Activated CD4-positive, alpha-beta T cell treated with anti-CD3 and anti-CD28 coated beads for 36 hours (primary cell): Measurements from ENCODE around the gene ATF4. TPM values are rescaled to one million over a fixed set of nuclear protein-coding genes. Genes with fewer than 3 reads are reported as not detected.

Experiments used
- ATAC-seq: fragments of 200-7000 bp; cut with Tn5 transposase; one replicate; pipeline ENCODE4 v1.10.0; 2021; ENCODE audit warnings: mild to moderate bottlenecking, moderate library complexity
- CTCF ChIA-PET: fragments of 350-600 bp; sonication (Branson Sonifier 250); formaldehyde crosslinking; loops from one replicate; lab custom pipeline; 2021; ENCODE audit warnings: antibody characterized with exemption; lab: Charles Lee
- POLR2A ChIA-PET: fragments of 350-600 bp; sonication (Branson Sonifier 250); formaldehyde crosslinking; loops from one replicate; lab custom pipeline; 2021; ENCODE audit warnings: antibody characterized with exemption, inconsistent platforms; lab: Charles Lee
- DNase-seq: peaks from one replicate; pipeline ENCODE4 v3.0.0-alpha.2; 2020
- H3K27ac Mint-ChIP-seq: one replicate; pipeline ENCODE4 v1.8.0; 2021; ENCODE audit warnings: mixed read lengths
- H3K27me3 Mint-ChIP-seq: one replicate; pipeline ENCODE4 v1.8.0; 2021; ENCODE audit warnings: mixed read lengths
- H3K36me3 Mint-ChIP-seq: one replicate; pipeline ENCODE4 v1.8.0; 2021; ENCODE audit warnings: low read depth, mixed read lengths
- H3K4me1 Mint-ChIP-seq: one replicate; pipeline ENCODE4 v1.8.0; 2021; ENCODE audit warnings: mixed read lengths
- H3K4me3 Mint-ChIP-seq: one replicate; pipeline ENCODE4 v1.8.0; 2021; ENCODE audit warnings: mild to moderate bottlenecking, moderate library complexity, mixed read lengths
- H3K9me3 Mint-ChIP-seq: one replicate; pipeline ENCODE4 v1.8.0; 2021; ENCODE audit warnings: low read depth, mixed read lengths
- intact Hi-C, 2 experiments: fragments of 100-400 bp; cut with DNase I in 1 of 2; cut with micrococcal nuclease in 1 of 2; formaldehyde crosslinking; loops; one replicate each; pipeline versions ENCODE4 v1.14.2 to v1.15.1; 2022 to 2024; cut with DNase I, micrococcal nuclease
- total RNA-seq, 2 experiments: library from RNA; stranded (reverse); gene quantifications; one replicate each; pipeline ENCODE4 v1.2.3, GENCODE V29; 2021

Gene ATF4
- total RNA-seq, 2 experiments from 2014 or later = 580 to 680 TPM

DNA sequence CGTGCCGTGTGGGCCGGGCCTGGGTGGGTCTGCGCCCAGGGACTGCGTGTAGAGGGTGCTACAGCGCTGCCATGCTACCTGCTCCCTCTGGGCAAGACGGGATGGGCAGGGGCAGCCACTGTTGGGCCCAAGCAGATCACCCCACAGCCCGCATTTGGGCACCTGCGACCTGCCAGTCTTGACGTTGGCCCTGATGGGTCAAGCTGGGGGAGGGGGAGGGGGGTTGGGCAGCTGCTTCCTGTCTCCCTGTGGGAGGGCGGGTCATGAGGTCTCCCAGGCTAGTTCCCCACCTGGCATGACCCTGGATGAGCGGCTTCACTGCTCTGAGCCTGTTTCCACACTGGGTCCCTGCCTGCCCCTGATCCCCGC, 15.0 kb downstream of the ATF4 start:
- intact Hi-C loops = loop anchor here (2.0 to 10.0 kb wide), 3 partner anchors 369 to 405 kb away; partner anchors contain the start of gene GRAP2 (in 1 of the 2)
- ChIA-PET CTCF (interaction anchor here (0.6 to 2.8 kb wide), 21 partner anchors 14 to 832 kb away, joined by 3 to 43 read pairs (median 4); no protein-coding TSS in a partner anchor), POLR2A (interaction anchor here (1.0 kb wide), 1 partner anchor 501 kb away, joined by 3 read pairs; no protein-coding TSS in a partner anchor)

DNA sequence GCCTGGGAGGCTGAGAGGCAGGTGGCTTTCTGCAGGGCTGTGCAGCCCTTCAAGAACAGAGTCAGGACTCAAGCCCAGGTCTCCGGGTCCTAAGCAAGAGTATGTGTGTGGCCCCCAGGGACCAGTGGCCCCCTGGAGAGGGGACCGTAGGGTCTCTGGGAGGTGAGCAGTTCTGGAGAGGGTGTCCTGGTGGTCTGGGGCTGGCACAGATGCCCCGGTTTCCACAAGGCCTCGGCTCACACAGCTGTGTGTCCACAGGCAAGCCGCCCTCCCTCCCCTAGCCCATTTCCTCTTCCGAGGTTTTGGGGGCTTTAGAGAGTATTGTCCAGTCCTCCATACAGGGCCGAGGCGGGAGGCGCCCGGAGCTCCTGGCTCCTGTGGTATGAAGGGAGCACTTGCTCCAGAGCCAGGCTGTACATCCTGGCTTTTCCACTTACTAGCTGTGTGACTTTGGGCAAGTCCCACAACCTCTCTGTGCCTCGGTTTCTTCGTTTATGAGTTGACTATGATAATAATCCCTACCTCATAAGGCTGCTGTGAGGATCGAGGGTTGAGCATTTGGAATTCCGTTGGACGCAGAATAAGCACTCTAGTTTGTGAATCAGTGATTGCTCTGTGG, 15.6 kb downstream of the ATF4 start:
- Mint-ChIP-seq H3K4me3 (no peak overlapping the region), H3K36me3 (peaks cover 11% of the 10 kb centered on the region), H3K4me1 (peaks cover 17% of the 10 kb centered on the region), H3K27me3 (no peaks in the 10 kb centered on the region), H3K27ac (no peak overlapping the region), H3K9me3 (no peaks in the 10 kb centered on the region)
- CTCF ChIA-PET = interaction anchor here (0.5 to 2.8 kb wide), 7 partner anchors 131 to 503 kb away, joined by 3 to 43 read pairs (median 3); no protein-coding TSS in a partner anchor
- no peak for DNase-seq
- intact Hi-C loops = loop anchor here (2.0 to 10.0 kb wide), 3 partner anchors 369 to 405 kb away; partner anchors contain the start of gene GRAP2 (in 1 of the 2)
- POLR2A ChIA-PET = no interaction called here
- no peak for ATAC-seq

More for the DNA sequence above, 15.0 kb downstream of the ATF4 start:
- peaks cover 23% of the 10 kb centered on the region for H3K4me1 Mint-ChIP-seq
- DNase-seq = no peak
- peaks cover 16% of the 10 kb centered on the region for H3K36me3 Mint-ChIP-seq
- H3K9me3 Mint-ChIP-seq = no peaks in the 10 kb centered on the region
- H3K4me3 Mint-ChIP-seq = no peak overlapping the region
- no peaks in the 10 kb centered on the region for H3K27me3 Mint-ChIP-seq
- H3K27ac Mint-ChIP-seq = no peak overlapping the region
- no peak for ATAC-seq

DNA sequence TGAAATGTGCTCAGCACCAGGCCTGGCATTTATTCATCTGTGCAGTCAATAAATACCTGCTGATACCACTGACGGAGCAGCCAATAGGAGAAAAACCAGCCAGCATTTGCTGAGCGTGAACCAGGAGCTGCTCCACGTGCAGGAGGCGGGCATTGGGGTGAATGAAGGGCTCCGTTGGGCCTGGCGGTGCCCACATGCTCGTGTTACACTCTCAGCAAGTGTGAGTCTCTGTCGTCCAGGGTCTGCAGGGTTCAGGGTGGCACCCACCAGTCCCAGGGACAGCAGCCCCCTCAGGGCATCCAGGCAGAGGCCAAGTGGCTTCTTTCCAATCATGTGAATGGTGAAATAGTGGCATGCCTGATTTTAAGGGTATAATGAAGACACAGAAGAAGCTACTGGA, 16.3 kb downstream of the ATF4 start:
- Mint-ChIP-seq H3K36me3 (peaks cover 4% of the 10 kb centered on the region), H3K27me3 (no peaks in the 10 kb centered on the region), H3K27ac (no peak overlapping the region), H3K4me3 (no peak overlapping the region), H3K4me1 (peaks cover 10% of the 10 kb centered on the region), H3K9me3 (no peaks in the 10 kb centered on the region)
- POLR2A ChIA-PET = no interaction called here
- intact Hi-C loops = loop anchor here in 1 of 2 experiments (10.0 kb wide), 2 partner anchors 368 to 398 kb away; partner anchors contain the start of gene GRAP2
- CTCF ChIA-PET = interaction anchor here (0.6 to 2.8 kb wide), 7 partner anchors 40 to 810 kb away, joined by 3 to 16 read pairs (median 3); no protein-coding TSS in a partner anchor
- ATAC-seq = no peak
- DNase-seq = no peak

DNA sequence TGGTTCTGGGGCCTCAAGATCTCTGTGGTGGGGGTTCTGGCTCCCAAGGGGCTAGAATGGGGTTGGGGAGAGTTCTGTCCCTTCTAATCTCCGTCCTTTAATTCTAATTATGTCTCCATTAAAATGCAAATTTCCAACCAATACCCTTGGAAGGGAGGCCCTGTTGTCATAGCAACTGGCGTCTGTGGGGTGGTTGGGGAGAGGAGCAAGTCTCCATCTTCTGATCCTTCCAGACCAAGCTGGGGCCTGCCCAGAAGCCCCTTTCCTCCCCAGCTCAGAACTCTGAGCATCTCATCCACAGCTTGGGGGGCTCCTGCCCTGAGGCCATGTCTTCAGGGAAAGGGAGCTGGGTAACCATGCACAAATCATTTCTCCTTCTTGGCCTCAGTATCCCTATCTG, 17.6 kb downstream of the ATF4 start:
- no peak for DNase-seq
- CTCF ChIA-PET = interaction anchor here (0.8 to 2.8 kb wide), 3 partner anchors 209 to 498 kb away, joined by 3 to 16 read pairs (median 10); no protein-coding TSS in a partner anchor
- POLR2A ChIA-PET = no interaction called here
- H3K4me1 Mint-ChIP-seq = peaks cover 6% of the 10 kb centered on the region
- ATAC-seq = no peak
- no peak overlapping the region for H3K27ac Mint-ChIP-seq
- H3K27me3 Mint-ChIP-seq = no peaks in the 10 kb centered on the region
- no peaks in the 10 kb centered on the region for H3K36me3 Mint-ChIP-seq
- intact Hi-C loops = loop anchor here in 1 of 2 experiments (10.0 kb wide), 2 partner anchors 367 to 397 kb away; partner anchors contain the start of gene GRAP2
- no peaks in the 10 kb centered on the region for H3K9me3 Mint-ChIP-seq
- no peak overlapping the region for H3K4me3 Mint-ChIP-seq

DNA sequence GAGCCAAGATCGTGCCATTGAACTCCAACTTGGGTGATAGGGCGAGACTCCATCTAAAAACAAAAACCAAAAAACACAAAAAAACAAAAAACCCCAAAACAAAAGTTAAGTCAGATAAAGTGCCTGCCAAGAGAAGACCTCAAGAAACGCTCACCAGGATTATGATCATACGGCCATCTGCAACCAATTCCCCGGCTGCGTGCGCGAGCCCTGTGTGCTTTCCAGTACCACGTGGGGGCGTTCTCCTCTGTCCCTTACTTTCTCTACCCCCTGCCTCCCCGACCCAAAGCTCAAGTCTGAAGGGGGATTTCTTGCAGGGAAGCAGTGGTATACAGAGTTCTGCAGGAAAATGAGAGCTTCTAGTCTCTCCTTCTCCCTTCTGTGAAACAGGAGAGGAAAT, 22.7 kb downstream of the ATF4 start:
- ATAC-seq (peak; percentile 80), DNase-seq (peak; percentile 64)
- Mint-ChIP-seq H3K27ac (no peak overlapping the region), H3K27me3 (peaks cover 24% of the 10 kb centered on the region), H3K4me1 (peaks cover 7% of the 10 kb centered on the region), H3K9me3 (no peaks in the 10 kb centered on the region), H3K36me3 (no peaks in the 10 kb centered on the region), H3K4me3 (no peak overlapping the region)
- intact Hi-C loops = no loop called here
- ChIA-PET CTCF (interaction anchor here (1.0 to 2.1 kb wide), 6 partner anchors 375 to 493 kb away, joined by 3 to 7 read pairs (median 4); no protein-coding TSS in a partner anchor), POLR2A (no interaction called here)

DNA sequence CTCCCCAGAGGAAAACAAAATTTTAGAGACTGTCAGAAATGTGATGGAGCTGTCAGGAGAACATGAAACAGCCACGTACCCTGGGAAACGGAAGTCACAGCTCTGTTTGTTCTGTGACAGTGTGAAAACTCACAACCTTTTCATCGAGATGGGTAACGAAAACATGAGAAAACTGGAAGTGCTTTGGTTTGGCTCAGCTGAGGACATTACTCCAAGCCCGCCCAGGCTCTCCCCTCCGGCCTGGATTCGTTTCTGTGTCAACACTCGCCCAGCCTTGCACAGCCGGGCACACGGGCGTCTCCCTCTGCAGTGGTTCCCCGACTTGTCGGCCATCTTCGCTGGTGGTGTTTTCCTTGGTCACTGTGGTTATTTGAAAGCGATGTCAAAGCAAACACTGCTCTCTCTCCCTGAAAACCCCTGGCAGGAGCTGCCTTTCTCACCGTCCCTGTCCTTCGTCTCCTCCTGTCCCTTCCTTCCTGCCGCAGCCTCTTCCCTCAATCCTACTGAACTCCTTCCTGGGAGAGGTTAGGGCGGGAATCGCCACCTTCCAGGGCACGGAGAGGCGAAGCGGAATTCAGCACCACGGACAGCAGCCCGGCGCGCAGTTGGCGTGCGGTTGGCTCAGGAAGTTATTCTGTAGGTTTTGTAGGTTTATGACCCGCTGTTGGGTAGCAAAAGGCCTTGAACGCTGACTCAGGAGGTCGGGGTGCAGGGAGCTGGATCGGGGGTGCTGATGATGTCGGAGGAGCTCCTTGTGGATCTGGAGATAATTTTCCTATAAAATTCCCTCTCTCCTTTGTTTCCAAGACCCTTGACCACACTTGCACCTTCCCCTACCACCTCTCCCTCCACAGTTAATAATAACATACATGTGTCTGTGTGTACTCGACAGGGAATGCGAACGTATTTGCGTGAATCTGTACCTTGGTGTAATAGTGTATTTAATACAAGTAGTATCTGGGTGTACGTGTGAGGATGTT, 25.3 kb downstream of the ATF4 start:
- no peaks in the 10 kb centered on the region for H3K36me3 Mint-ChIP-seq
- DNase-seq = peak; percentile 75
- CTCF ChIA-PET = interaction anchor here (0.6 kb wide), 1 partner anchor 260 kb away, joined by 3 read pairs; no protein-coding TSS in a partner anchor

DNA sequence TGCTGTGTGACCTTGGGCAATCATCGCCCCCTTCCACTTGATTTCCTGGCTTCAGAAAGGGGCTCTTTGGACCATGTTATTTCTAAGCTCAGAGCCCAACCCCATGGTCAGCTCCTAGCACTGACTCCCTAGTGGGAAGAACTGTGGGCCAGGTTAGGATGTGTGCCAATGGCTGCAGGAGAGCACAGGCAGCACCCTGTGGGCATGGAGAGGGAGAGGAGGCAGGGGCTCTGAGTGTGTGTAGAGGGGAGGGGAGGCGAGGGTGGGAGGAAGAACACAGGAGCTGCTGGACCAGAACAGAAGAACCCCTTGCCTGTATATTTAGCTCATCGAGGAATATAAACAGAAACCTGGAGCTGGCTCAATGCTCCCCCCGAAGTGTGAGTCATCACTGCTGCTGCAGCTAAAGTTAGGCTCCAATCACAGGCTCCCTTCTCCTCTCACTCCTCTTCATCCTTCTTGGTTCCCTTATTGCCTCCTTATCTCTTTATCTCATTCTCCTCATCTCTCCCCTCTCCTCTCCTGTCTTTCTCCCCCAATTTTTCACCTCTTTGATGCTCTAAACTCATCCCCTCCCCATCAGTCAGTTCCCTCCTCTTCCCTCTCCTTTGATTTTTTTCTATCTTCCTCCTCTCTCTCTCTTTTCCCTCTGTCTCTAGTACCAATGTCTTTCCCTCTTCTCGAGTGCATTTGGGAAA, 26.7 kb downstream of the ATF4 start:
- no peak for DNase-seq
- Mint-ChIP-seq H3K4me1 (peaks cover 7% of the 10 kb centered on the region), H3K27me3 (peaks cover 27% of the 10 kb centered on the region), H3K4me3 (no peak overlapping the region), H3K36me3 (no peaks in the 10 kb centered on the region), H3K27ac (no peak overlapping the region), H3K9me3 (no peaks in the 10 kb centered on the region)
- intact Hi-C loops = no loop called here
- ChIA-PET POLR2A (interaction anchor here (0.6 kb wide), 1 partner anchor 325 kb away, joined by 5 read pairs; no protein-coding TSS in a partner anchor), CTCF (no interaction called here)
- ATAC-seq = no peak

More for the DNA sequence above, 25.3 kb downstream of the ATF4 start:
- Mint-ChIP-seq H3K9me3 (no peaks in the 10 kb centered on the region), H3K4me1 (peaks cover 7% of the 10 kb centered on the region), H3K4me3 (no peak overlapping the region), H3K27me3 (peaks cover 26% of the 10 kb centered on the region), H3K27ac (no peak overlapping the region)
- intact Hi-C loops = no loop called here
- POLR2A ChIA-PET = no interaction called here
- ATAC-seq = peak; percentile 70

DNA sequence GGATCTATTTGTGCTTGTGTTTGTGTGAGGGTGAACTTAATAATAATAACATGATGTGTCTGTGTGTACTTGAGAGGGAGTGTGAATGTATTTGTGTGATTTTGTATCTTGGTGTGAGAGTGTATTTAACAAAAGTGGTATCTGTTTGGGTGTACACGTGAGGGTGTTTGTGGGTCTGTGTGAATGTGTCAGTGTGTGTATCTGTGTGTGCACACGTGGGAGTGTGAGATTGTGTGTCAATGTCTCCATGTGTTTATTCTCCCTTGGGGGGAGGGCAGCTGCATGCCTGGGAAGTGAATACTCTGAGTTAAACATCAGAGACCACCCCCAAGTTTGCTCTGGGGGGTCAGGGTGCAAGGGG, 27.2 kb downstream of the ATF4 start:
- H3K27ac Mint-ChIP-seq = no peak overlapping the region
- no peaks in the 10 kb centered on the region for H3K9me3 Mint-ChIP-seq
- ChIA-PET POLR2A (no interaction called here), CTCF (no interaction called here)
- H3K4me1 Mint-ChIP-seq = peaks cover 7% of the 10 kb centered on the region
- DNase-seq = no peak
- no peak for ATAC-seq
- H3K27me3 Mint-ChIP-seq = peaks cover 27% of the 10 kb centered on the region
- intact Hi-C loops = no loop called here
- H3K36me3 Mint-ChIP-seq = no peaks in the 10 kb centered on the region
- no peak overlapping the region for H3K4me3 Mint-ChIP-seq

DNA sequence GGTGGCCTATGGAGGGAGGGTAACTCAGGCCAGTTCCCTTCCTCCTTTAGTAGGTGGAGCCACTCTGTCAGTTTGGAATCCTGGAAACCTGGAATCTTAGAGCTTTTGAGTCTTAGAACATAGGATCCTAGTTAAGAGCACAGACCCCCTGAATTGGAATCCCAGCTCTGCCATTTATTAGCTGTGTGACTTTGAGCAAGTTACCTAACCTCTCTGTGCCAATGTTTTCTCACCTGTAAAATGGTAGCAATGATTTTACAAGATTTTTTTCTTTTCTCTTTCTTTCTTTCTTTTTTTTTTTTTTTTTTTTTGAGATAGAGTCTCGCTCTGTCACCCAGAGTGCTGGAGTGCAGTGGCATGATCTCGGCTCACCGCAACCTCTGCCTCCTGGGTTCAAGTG, 33.1 kb downstream of the ATF4 start:
- Mint-ChIP-seq H3K36me3 (no peaks in the 10 kb centered on the region), H3K27me3 (peaks cover 18% of the 10 kb centered on the region)

DNA sequence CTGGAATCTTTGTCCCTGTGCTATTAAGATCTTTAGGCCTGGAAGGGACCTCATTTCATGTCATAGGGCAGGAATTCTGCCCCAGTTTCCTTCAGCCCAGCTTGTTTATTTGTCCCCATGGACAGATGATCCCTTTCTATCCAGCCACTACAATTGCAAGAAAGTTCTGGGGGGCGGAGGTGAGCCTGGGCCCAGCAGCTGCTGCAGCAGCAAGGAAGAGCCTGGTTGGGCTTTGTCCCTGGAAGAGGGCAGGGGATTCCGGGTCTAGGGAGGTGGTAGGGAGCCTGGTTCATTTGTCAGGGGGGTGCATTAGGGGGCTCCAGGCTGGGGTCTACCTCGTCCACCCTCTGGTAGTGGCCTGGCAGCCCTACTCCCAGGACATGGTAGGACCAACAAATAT, 33.8 kb downstream of the ATF4 start:
- no peak for DNase-seq

More for the DNA sequence above, 33.1 kb downstream of the ATF4 start:
- Mint-ChIP-seq H3K4me3 (no peak overlapping the region), H3K9me3 (no peaks in the 10 kb centered on the region), H3K4me1 (no peaks in the 10 kb centered on the region), H3K27ac (no peak overlapping the region)
- DNase-seq = no peak
- ChIA-PET CTCF (no interaction called here), POLR2A (no interaction called here)
- ATAC-seq = no peak
- intact Hi-C loops = no loop called here

More for the DNA sequence above, 33.8 kb downstream of the ATF4 start:
- ChIA-PET POLR2A (no interaction called here), CTCF (interaction anchor here (0.7 to 0.9 kb wide), 2 partner anchors 158 to 371 kb away, joined by 3 read pairs; no protein-coding TSS in a partner anchor)
- Mint-ChIP-seq H3K27ac (no peak overlapping the region), H3K9me3 (no peaks in the 10 kb centered on the region), H3K36me3 (no peaks in the 10 kb centered on the region), H3K4me3 (no peak overlapping the region), H3K27me3 (peaks cover 22% of the 10 kb centered on the region), H3K4me1 (peaks cover 2% of the 10 kb centered on the region)
- ATAC-seq = no peak
- intact Hi-C loops = no loop called here
